ENCODE measurements around the gene PHLDB3.

GRCh38 chr19:43478323-43478722 is 26.2 kb downstream of the PHLDB3 start:
- TF ChIP-seq CTCF (IDR thresholded peaks at IDR 0.05; ENCODE audit: insufficient read depth, low read length, poor library complexity, severe bottlenecking) (no peak), EZH2phosphoT487 (conservative IDR thresholded peaks at IDR 0.05; ENCODE audit: low read length) (no peak)
